Liver (tissue), 9 donors: ENCODE data around the gene KCNC4. TPM values are rescaled to one million over a fixed set of nuclear protein-coding genes. Genes with fewer than 3 reads are reported as not detected.

Experiments used
- DNase-seq: peaks from one replicate; pipeline ENCODE4 v3.0.0-alpha.2; 2017; ENCODE audit warnings: low spot score
- H3K27ac ChIP-seq, 2 donors: one replicate each; pipeline ENCODE4 v1.7.0; 2013; ENCODE audit warnings: inconsistent platforms in 2 of 2, low read length in 2 of 2, control low read depth in 1 of 2, low read depth in 1 of 2, mild to moderate bottlenecking in 1 of 2
- H3K27me3 ChIP-seq, 4 donors: one replicate each; pipeline versions ENCODE4 v1.6.1 to v1.7.0; 2013; ENCODE audit warnings: low read length in 3 of 4, inconsistent platforms in 1 of 4, mild to moderate bottlenecking in 1 of 4, moderate library complexity in 1 of 4; ENCODE audit not compliant: control insufficient read depth in 4 of 4, insufficient read depth in 4 of 4
- H3K36me3 ChIP-seq, 4 donors: one replicate each; pipeline versions ENCODE4 v1.6.1 to v1.7.0; 2013; ENCODE audit warnings: low read length in 3 of 4, mild to moderate bottlenecking in 3 of 4, low read depth in 1 of 4, moderate library complexity in 1 of 4; ENCODE audit not compliant: control insufficient read depth in 4 of 4, insufficient read depth in 3 of 4
- H3K4me1 ChIP-seq, 4 donors: one replicate each; pipeline versions ENCODE4 v1.6.1 to v1.7.0; 2013; ENCODE audit warnings: low read length in 3 of 4, mild to moderate bottlenecking in 3 of 4, moderate library complexity in 1 of 4; ENCODE audit not compliant: control insufficient read depth in 4 of 4, insufficient read depth in 4 of 4
- H3K4me3 ChIP-seq, 3 donors: one replicate each; pipeline versions ENCODE4 v1.6.1 to v1.7.0; 2013; ENCODE audit warnings: low read length in 3 of 3, control low read depth in 1 of 3, low read depth in 1 of 3, mild to moderate bottlenecking in 1 of 3
- H3K9ac ChIP-seq, 2 donors: one replicate each; pipeline ENCODE4 v1.7.0; 2013; ENCODE audit warnings: low read length in 2 of 2, mild to moderate bottlenecking in 2 of 2, moderate library complexity in 2 of 2, control low read depth in 1 of 2, low read depth in 1 of 2
- H3K9me3 ChIP-seq, 4 donors: one replicate each; pipeline versions ENCODE4 v1.6.1 to v1.7.0; 2013; ENCODE audit warnings: low read length in 3 of 4; ENCODE audit not compliant: control insufficient read depth in 4 of 4
- ATF3 ChIP-seq: IDR thresholded peaks from 2 replicates; pipeline ENCODE4 v1.6.1; 2016; ENCODE audit warnings: antibody characterized with exemption
- CTCF ChIP-seq: fragments of 150-350 bp; IDR thresholded peaks from 2 replicates; pipeline ENCODE4 v1.5.1; 2017; ENCODE audit warnings: improper control_type of control experiment, low read depth, low read length; ENCODE audit not compliant: missing input control
- EGR1 ChIP-seq, 2 donors: IDR thresholded peaks; 2 replicates each; pipeline ENCODE4 v1.6.1; 2016 to 2018; ENCODE audit warnings: antibody characterized with exemption in 2 of 2, low read depth in 2 of 2
- FOXA1 ChIP-seq: IDR thresholded peaks from 2 replicates; pipeline ENCODE4 v1.6.1; 2016; ENCODE audit warnings: antibody characterized with exemption
- FOXA2 ChIP-seq: IDR thresholded peaks from 2 replicates; pipeline ENCODE4 v1.6.1; 2016; ENCODE audit warnings: antibody characterized with exemption
- GABPA ChIP-seq, 2 donors: IDR thresholded peaks in 1 of 2; conservative IDR thresholded peaks in 1 of 2; 2 replicates each; pipeline ENCODE4 v1.6.1; 2016; ENCODE audit warnings: antibody characterized with exemption in 2 of 2, mild to moderate bottlenecking in 1 of 2, moderate library complexity in 1 of 2
- HNF4A ChIP-seq, 2 donors: conservative IDR thresholded peaks; 2 replicates each; pipeline ENCODE4 v1.6.1; 2016; ENCODE audit warnings: antibody characterized with exemption in 2 of 2, mild to moderate bottlenecking in 2 of 2
- HNF4G ChIP-seq: IDR thresholded peaks from 2 replicates; pipeline ENCODE4 v1.6.1; 2016; ENCODE audit warnings: antibody characterized with exemption
- NR2F2 ChIP-seq: IDR thresholded peaks from 2 replicates; pipeline ENCODE4 v1.6.1; 2016; ENCODE audit warnings: antibody characterized with exemption
- RAD21 ChIP-seq, 2 donors: IDR thresholded peaks; 2 replicates each; pipeline ENCODE4 v1.6.1; 2016; ENCODE audit warnings: antibody characterized with exemption in 2 of 2, mild to moderate bottlenecking in 2 of 2
- RXRA ChIP-seq, 2 donors: IDR thresholded peaks; 2 replicates each; pipeline ENCODE4 v1.6.1; 2017 to 2018; ENCODE audit warnings: antibody characterized with exemption in 2 of 2, mild to moderate bottlenecking in 1 of 2
- SP1 ChIP-seq: IDR thresholded peaks from 2 replicates; pipeline ENCODE4 v1.6.1; 2018; ENCODE audit warnings: antibody characterized with exemption, mild to moderate bottlenecking
- WGBS: extraction: QIAGEN DNeasy Blood & Tissue Kit; methylation state at CpG from one replicate; pipeline ENCODE4 v1.1.7; 2013; 5-methylcytosine and 5-hydroxymethylcytosine counted together
- polyA plus RNA-seq, 2 donors: library from polyadenylated mRNA; stranded (reverse) in 1 of 2; unstranded in 1 of 2; fragments of 200-250 nt in 1 of 2; fragments of >200 nt in 1 of 2; fragmentation: Nextera tagmentation in 1 of 2; extraction: Ambion mirVana in 1 of 2; gene quantifications; one replicate each; pipeline versions ENCODE4 v1.2.1 to v1.2.3, GENCODE V29; 2013 to 2015
- total RNA-seq, 2 donors: library from RNA; depleted of rRNA; stranded (reverse); fragments of >200 nt; gene quantifications; one replicate each; pipeline ENCODE4 v1.2.3, GENCODE V29; 2014
- TF ChIP-seq, protein P1 (sequence below): IDR thresholded peaks from 2 replicates; pipeline ENCODE4 v1.6.1; 2016; ENCODE audit warnings: antibody characterized with exemption
- TF ChIP-seq, protein P2 (sequence below): IDR thresholded peaks from 2 replicates; pipeline ENCODE4 v1.6.1; 2016; ENCODE audit warnings: antibody characterized with exemption
- donor health status: healthy.
- donor health status: healthy.
- donor health status: healthy.
- donor health status: healthy.
- donor health status: healthy.

KCNC4 gene
- total and polyA plus RNA-seq, 4 donors = 0.46 to 2.5 (median 1.5) TPM

GRCh38 chr1:110206261-110206920 lies 3.7 kb upstream of the KCNC4 start:
- no peak for DNase-seq
- no peak overlapping the region for H3K9ac ChIP-seq
- 90% methylated on average over 11 of the region's 11 CpGs for WGBS

DNA sequence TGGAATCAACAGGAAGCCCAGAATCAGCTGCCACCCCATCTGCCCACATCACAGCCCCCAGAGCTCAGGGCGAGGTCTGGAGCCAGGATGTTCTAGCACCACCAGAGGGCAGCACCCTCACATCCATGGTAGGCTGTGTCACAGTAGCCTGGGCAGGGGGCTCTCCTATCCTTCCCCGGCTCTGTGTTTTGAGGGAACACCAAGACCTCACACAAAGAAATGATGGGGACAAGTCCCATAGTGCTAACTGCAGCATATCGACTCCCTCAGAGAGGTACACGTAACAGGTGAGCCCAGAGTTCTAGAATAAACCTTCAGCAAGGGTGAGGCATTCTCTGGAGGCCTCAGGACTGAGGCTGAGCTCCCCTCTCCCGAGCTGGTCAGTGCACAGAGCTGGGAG lies 2.3 kb upstream of the KCNC4 start:
- Histone ChIP-seq H3K36me3 (no peaks in the 10 kb centered on the region), H3K9ac (no peak overlapping the region), H3K4me3 (no peak overlapping the region), H3K27me3 (peaks cover 0 to 2% (median 0%) of the 10 kb centered on the region in 4 donors), H3K4me1 (peaks cover 0 to 18% (median 10%) of the 10 kb centered on the region in 4 donors), H3K9me3 (no peaks in the 10 kb centered on the region), H3K27ac (no peak overlapping the region)
- 25% methylated on average over 5 of the region's 5 CpGs for WGBS
- TF ChIP-seq EGR1 (IDR thresholded peaks at IDR 0.05; ENCODE audit: low read depth in 2 of 2) (no peak), RAD21 (IDR thresholded peaks at IDR 0.05) (peak; percentile 86 to 91), CTCF (peak; percentile 75)
- DNase-seq = peak; percentile 72

More at GRCh38 chr1:110206261-110206920, 3.7 kb upstream of the KCNC4 start:
- Histone ChIP-seq H3K4me1 (peaks cover 0 to 18% (median 10%) of the 10 kb centered on the region in 4 donors), H3K9me3 (no peaks in the 10 kb centered on the region), H3K27me3 (no peaks in the 10 kb centered on the region), H3K4me3 (no peak overlapping the region), H3K36me3 (no peaks in the 10 kb centered on the region), H3K27ac (no peak overlapping the region)
- TF ChIP-seq RAD21 (IDR thresholded peaks at IDR 0.05) (no peak), RXRA (IDR thresholded peaks at IDR 0.05) (no peak), HNF4A (conservative IDR thresholded peaks at IDR 0.05) (no peak), FOXA2 (no peak), CTCF (no peak), ATF3 (no peak)

GRCh38 chr1:110208916-110209645 lies 1.0 kb upstream of the KCNC4 start:
- H3K9ac ChIP-seq = peak overlapping the region in 1 of 2 donors; percentile 29
- peak overlapping the region; percentile 23 to 76 for H3K27ac ChIP-seq
- peaks cover 0 to 2% (median 0%) of the 10 kb centered on the region in 4 donors for H3K27me3 ChIP-seq
- H3K4me3 ChIP-seq = no peak overlapping the region
- DNase-seq = no peak
- peaks cover 0 to 18% (median 6%) of the 10 kb centered on the region in 4 donors for H3K4me1 ChIP-seq
- H3K9me3 ChIP-seq = no peaks in the 10 kb centered on the region
- H3K36me3 ChIP-seq = no peaks in the 10 kb centered on the region
- 63% methylated on average over 7 of the region's 7 CpGs for WGBS
- TF ChIP-seq, protein P1, sequence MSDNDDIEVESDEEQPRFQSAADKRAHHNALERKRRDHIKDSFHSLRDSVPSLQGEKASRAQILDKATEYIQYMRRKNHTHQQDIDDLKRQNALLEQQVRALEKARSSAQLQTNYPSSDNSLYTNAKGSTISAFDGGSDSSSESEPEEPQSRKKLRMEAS = no peak
- TF ChIP-seq, protein P2, sequence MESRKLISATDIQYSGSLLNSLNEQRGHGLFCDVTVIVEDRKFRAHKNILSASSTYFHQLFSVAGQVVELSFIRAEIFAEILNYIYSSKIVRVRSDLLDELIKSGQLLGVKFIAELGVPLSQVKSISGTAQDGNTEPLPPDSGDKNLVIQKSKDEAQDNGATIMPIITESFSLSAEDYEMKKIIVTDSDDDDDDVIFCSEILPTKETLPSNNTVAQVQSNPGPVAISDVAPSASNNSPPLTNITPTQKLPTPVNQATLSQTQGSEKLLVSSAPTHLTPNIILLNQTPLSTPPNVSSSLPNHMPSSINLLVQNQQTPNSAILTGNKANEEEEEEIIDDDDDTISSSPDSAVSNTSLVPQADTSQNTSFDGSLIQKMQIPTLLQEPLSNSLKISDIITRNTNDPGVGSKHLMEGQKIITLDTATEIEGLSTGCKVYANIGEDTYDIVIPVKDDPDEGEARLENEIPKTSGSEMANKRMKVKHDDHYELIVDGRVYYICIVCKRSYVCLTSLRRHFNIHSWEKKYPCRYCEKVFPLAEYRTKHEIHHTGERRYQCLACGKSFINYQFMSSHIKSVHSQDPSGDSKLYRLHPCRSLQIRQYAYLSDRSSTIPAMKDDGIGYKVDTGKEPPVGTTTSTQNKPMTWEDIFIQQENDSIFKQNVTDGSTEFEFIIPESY = no peak
- TF ChIP-seq HNF4G = no peak
- TF ChIP-seq CTCF = no peak
- no peak for TF ChIP-seq RAD21 (IDR thresholded peaks at IDR 0.05)
- no peak for TF ChIP-seq NR2F2
- TF ChIP-seq ATF3 = no peak
- no peak for TF ChIP-seq SP1
- no peak for TF ChIP-seq EGR1 (IDR thresholded peaks at IDR 0.05; ENCODE audit: low read depth in 2 of 2)
- no peak for TF ChIP-seq RXRA (IDR thresholded peaks at IDR 0.05)
- TF ChIP-seq GABPA (IDR thresholded peaks at IDR 0.05 in 1 of 2, conservative IDR thresholded peaks at IDR 0.05 in 1 of 2) = no peak
- no peak for TF ChIP-seq FOXA1
